H9 (cell line): ENCODE results near the gene SLC4A5. TPM values are rescaled to one million over a fixed set of nuclear protein-coding genes. Genes with fewer than 3 reads are reported as not detected.
A peak's percentile ranks its signal among the peaks of the same experiment; 100 is the strongest.

Experiments used
- DNase-seq: peaks from one replicate; pipeline ENCODE4 v3.0.0-alpha.2; 2017
- H2AFZ ChIP-seq: one replicate; pipeline ENCODE4 v1.6.1; 2013; ENCODE audit warnings: mild to moderate bottlenecking, low read length, control low read depth, moderate library complexity
- H2AK5ac ChIP-seq: 2 replicates; pipeline ENCODE4 v1.6.1; 2013; ENCODE audit warnings: low read length, control low read depth, mixed read lengths; ENCODE audit not compliant: insufficient read length
- H2BK120ac ChIP-seq: one replicate; pipeline ENCODE4 v1.6.1; 2013; ENCODE audit warnings: low read depth, mild to moderate bottlenecking, low read length, control low read depth, inconsistent platforms; ENCODE audit not compliant: poor library complexity, severe bottlenecking
- H2BK12ac ChIP-seq: 2 replicates; pipeline ENCODE4 v1.6.1; 2013; ENCODE audit warnings: low read length, control low read depth, mixed read lengths, low read depth; ENCODE audit not compliant: insufficient read length
- H2BK15ac ChIP-seq: 2 replicates; pipeline ENCODE4 v1.6.1; 2013; ENCODE audit warnings: low read depth, low read length, control low read depth
- H2BK20ac ChIP-seq: one replicate; pipeline ENCODE4 v1.6.1; 2013; ENCODE audit warnings: low read depth, mild to moderate bottlenecking, low read length, control low read depth, inconsistent platforms; ENCODE audit not compliant: poor library complexity, severe bottlenecking
- H2BK5ac ChIP-seq: 2 replicates; pipeline ENCODE4 v1.6.1; 2013; ENCODE audit warnings: low read length, control low read depth, mixed read lengths; ENCODE audit not compliant: insufficient read length
- H3K14ac ChIP-seq: 2 replicates; pipeline ENCODE4 v1.6.1; 2013; ENCODE audit warnings: low read length, control low read depth; ENCODE audit not compliant: insufficient read depth
- H3K18ac ChIP-seq: 2 replicates; pipeline ENCODE4 v1.6.1; 2013; ENCODE audit warnings: low read depth, mild to moderate bottlenecking, mixed read lengths, low read length, control low read depth; ENCODE audit not compliant: insufficient read length
- H3K23ac ChIP-seq: 2 replicates; pipeline ENCODE4 v1.6.1; 2013; ENCODE audit warnings: low read length, control low read depth, mixed read lengths, low read depth; ENCODE audit not compliant: insufficient read length
- H3K23me2 ChIP-seq: 2 replicates; pipeline ENCODE4 v1.6.1; 2013; ENCODE audit warnings: low read depth, mild to moderate bottlenecking, mixed read lengths, low read length, control low read depth; ENCODE audit not compliant: insufficient read length, poor library complexity, severe bottlenecking
- H3K27ac ChIP-seq: 2 replicates; pipeline ENCODE4 v1.5.1; 2013; ENCODE audit warnings: low read length, control low read depth, mixed read lengths, low read depth; ENCODE audit not compliant: insufficient read length
- H3K27me3 ChIP-seq: 2 replicates; pipeline ENCODE4 v1.6.1; 2013; ENCODE audit warnings: low read length, control low read depth, inconsistent platforms; ENCODE audit not compliant: insufficient read depth
- H3K4ac ChIP-seq: 2 replicates; pipeline ENCODE4 v1.6.1; 2013; ENCODE audit warnings: low read depth, mild to moderate bottlenecking, control low read depth, inconsistent platforms, low read length, moderate library complexity
- H3K4me1 ChIP-seq: 2 replicates; pipeline ENCODE4 v1.6.1; 2013; ENCODE audit warnings: low read length, control low read depth, inconsistent platforms; ENCODE audit not compliant: insufficient read depth
- H3K4me2 ChIP-seq: 2 replicates; pipeline ENCODE4 v1.6.1; 2013; ENCODE audit warnings: low read length, control low read depth, mixed read lengths; ENCODE audit not compliant: insufficient read length, insufficient read depth
- H3K56ac ChIP-seq: 2 replicates; pipeline ENCODE4 v1.6.1; 2013; ENCODE audit warnings: low read depth, mild to moderate bottlenecking, mixed read lengths, low read length, control low read depth; ENCODE audit not compliant: insufficient read length
- H3K79me1 ChIP-seq: 2 replicates; pipeline ENCODE4 v1.6.1; 2013; ENCODE audit warnings: low read depth, mild to moderate bottlenecking, moderate library complexity, low read length, control low read depth, inconsistent platforms; ENCODE audit not compliant: insufficient read depth, poor library complexity, severe bottlenecking
- H3K79me2 ChIP-seq: 2 replicates; pipeline ENCODE4 v1.6.1; 2013; ENCODE audit warnings: low read length, control low read depth, inconsistent platforms; ENCODE audit not compliant: insufficient read depth
- H3K9ac ChIP-seq: 2 replicates; pipeline ENCODE4 v1.6.1; 2013; ENCODE audit warnings: low read length, control low read depth, mixed read lengths; ENCODE audit not compliant: insufficient read length; ENCODE audit errors: extremely low read depth
- H3K9me3 ChIP-seq: one replicate; pipeline ENCODE4 v1.6.1; 2013; ENCODE audit warnings: low read depth, low read length, inconsistent platforms; ENCODE audit not compliant: control insufficient read depth
- H3T11ph ChIP-seq: one replicate; pipeline ENCODE4 v1.6.1; 2013; ENCODE audit warnings: mild to moderate bottlenecking, low read length, control low read depth, inconsistent platforms
- H4K20me1 ChIP-seq: one replicate; pipeline ENCODE4 v1.6.1; 2013; ENCODE audit not compliant: control insufficient read depth, insufficient read length, insufficient read depth
- H4K5ac ChIP-seq: 2 replicates; pipeline ENCODE4 v1.6.1; 2013; ENCODE audit warnings: low read depth, mild to moderate bottlenecking, mixed read lengths, low read length, control low read depth; ENCODE audit not compliant: insufficient read length
- H4K8ac ChIP-seq: replicated peaks from 2 replicates; pipeline ENCODE4 v1.6.1; 2013; ENCODE audit warnings: low read length, control low read depth, mixed read lengths, low read depth; ENCODE audit not compliant: insufficient read length
- H4K91ac ChIP-seq: 2 replicates; pipeline ENCODE4 v1.6.1; 2013; ENCODE audit warnings: low read depth, mild to moderate bottlenecking, moderate library complexity, mixed read lengths, low read length, control low read depth; ENCODE audit not compliant: insufficient read length
- H3K27ac Mint-ChIP-seq, 3 experiments: 2 replicates in 2 of 3; 3 replicates in 1 of 3; pipeline ENCODE4 v1.8.0; 2020 to 2021; ENCODE audit warnings: mixed read lengths in 3 of 3, mild to moderate bottlenecking in 1 of 3, moderate library complexity in 1 of 3
- H3K27me3 Mint-ChIP-seq: 2 replicates; pipeline ENCODE4 v1.8.0; 2021; ENCODE audit warnings: low read depth, mild to moderate bottlenecking, moderate library complexity, mixed read lengths
- H3K36me3 Mint-ChIP-seq, 3 experiments: 2 replicates in 2 of 3; 3 replicates in 1 of 3; pipeline ENCODE4 v1.8.0; 2020 to 2021; ENCODE audit warnings: low read depth in 3 of 3, mixed read lengths in 3 of 3; ENCODE audit not compliant: insufficient read depth in 1 of 3
- H3K4me1 Mint-ChIP-seq, 2 experiments: 2 replicates each; pipeline ENCODE4 v1.8.0; 2020; ENCODE audit warnings: mixed read lengths in 2 of 2
- H3K4me3 Mint-ChIP-seq, 2 experiments: 2 replicates in 1 of 2; 3 replicates in 1 of 2; pipeline ENCODE4 v1.8.0; 2020 to 2021; ENCODE audit warnings: mild to moderate bottlenecking in 2 of 2, mixed read lengths in 2 of 2, moderate library complexity in 1 of 2
- H3K9me3 Mint-ChIP-seq, 2 experiments: 2 replicates in 1 of 2; 3 replicates in 1 of 2; pipeline ENCODE4 v1.8.0; 2020; ENCODE audit warnings: mild to moderate bottlenecking in 2 of 2, mixed read lengths in 2 of 2, moderate library complexity in 1 of 2
- CTCF ChIP-seq: fragments of 200-600 bp; sonication (generic); conservative IDR thresholded peaks from 3 replicates; pipeline ENCODE4 v1.8.0; 2021; ENCODE audit warnings: antibody characterized with exemption, mild to moderate bottlenecking
- WGBS: extraction: QIAGEN DNeasy Blood & Tissue Kit; methylation state at CpG from one replicate; pipeline ENCODE4 v1.1.7; 2013; ENCODE audit warnings: missing lambda C conversion rate, low lambda C conversion rate, mixed read lengths; ENCODE audit not compliant: insufficient read length; ENCODE audit errors: extremely low coverage; 5-methylcytosine and 5-hydroxymethylcytosine counted together
- total RNA-seq: library from RNA; stranded (reverse); gene quantifications from 2 replicates; pipeline ENCODE4 v1.2.1, GENCODE V29; 2021

Gene SLC4A5
- total RNA-seq, 1 experiment from 2014 or later = 0.50 TPM

GRCh38 chr2:74221604-74222299, 121.5 kb downstream of the SLC4A5 start:
- H3K56ac ChIP-seq = no peak overlapping the region
- H2BK5ac ChIP-seq = no peak overlapping the region
- H3K9me3 Mint-ChIP-seq = no peaks in the 10 kb centered on the region
- no peak overlapping the region for H4K5ac ChIP-seq
- H2AK5ac ChIP-seq = no peak overlapping the region
- H3K36me3 Mint-ChIP-seq = peaks cover 12 to 42% (median 29%) of the 10 kb centered on the region in 3 experiments; a peak in 6 of 7 replicates
- peak overlapping the region in 1 of 3 experiments; percentile 60; a peak in 1 of 7 replicates for H3K27ac Mint-ChIP-seq
- H2BK20ac ChIP-seq = no peak overlapping the region
- no peak overlapping the region for H3K23ac ChIP-seq
- H3K79me2 ChIP-seq = no peaks in the 10 kb centered on the region
- no peaks in the 10 kb centered on the region for H3K4me1 ChIP-seq
- H3K9me3 ChIP-seq = no peaks in the 10 kb centered on the region
- H3K4ac ChIP-seq = no peak overlapping the region
- H2BK120ac ChIP-seq = no peak overlapping the region
- no peak overlapping the region for H2BK15ac ChIP-seq
- no peak overlapping the region for H3K18ac ChIP-seq
- no peak overlapping the region for H2BK12ac ChIP-seq
- WGBS = no CpG with 5 or more reads among the region's 6 CpGs
- TF ChIP-seq CTCF = no peak
- no peak overlapping the region for H3K9ac ChIP-seq
- H4K91ac ChIP-seq = no peak overlapping the region
- H4K8ac ChIP-seq = no peak overlapping the region
- no peak overlapping the region for H3K4me3 Mint-ChIP-seq
- H3K4me1 Mint-ChIP-seq = peaks cover 9 to 12% of the 10 kb centered on the region in 2 experiments; a peak in 2 of 4 replicates
- H3K4me2 ChIP-seq = no peak overlapping the region
- no peak for DNase-seq
- no peaks in the 10 kb centered on the region for H3K79me1 ChIP-seq
- no peaks in the 10 kb centered on the region for H4K20me1 ChIP-seq
- no peak overlapping the region for H3T11ph ChIP-seq
- H3K27ac ChIP-seq = no peak overlapping the region
- peaks cover 1% of the 10 kb centered on the region for H3K27me3 Mint-ChIP-seq
- H3K14ac ChIP-seq = no peak overlapping the region
- no peaks in the 10 kb centered on the region for H3K27me3 ChIP-seq
- no peak overlapping the region for H2AFZ ChIP-seq
- H3K23me2 ChIP-seq = no peaks in the 10 kb centered on the region
